GM19438 (cell line): ENCODE data around the gene MXI1.
"Not testable (repeated sequence)": the region's sequence is repeated elsewhere in the genome, so short reads cannot be mapped to it uniquely, and the experiment has no call there.

ENCODE experiments used
- ATAC-seq: cut with Tn5 transposase; IDR thresholded peaks from one replicate; pipeline ENCODE4 v1.9.1; 2021; ENCODE audit warnings: low read depth; ENCODE audit not compliant: unreplicated experiment

MXI1 gene

DNA sequence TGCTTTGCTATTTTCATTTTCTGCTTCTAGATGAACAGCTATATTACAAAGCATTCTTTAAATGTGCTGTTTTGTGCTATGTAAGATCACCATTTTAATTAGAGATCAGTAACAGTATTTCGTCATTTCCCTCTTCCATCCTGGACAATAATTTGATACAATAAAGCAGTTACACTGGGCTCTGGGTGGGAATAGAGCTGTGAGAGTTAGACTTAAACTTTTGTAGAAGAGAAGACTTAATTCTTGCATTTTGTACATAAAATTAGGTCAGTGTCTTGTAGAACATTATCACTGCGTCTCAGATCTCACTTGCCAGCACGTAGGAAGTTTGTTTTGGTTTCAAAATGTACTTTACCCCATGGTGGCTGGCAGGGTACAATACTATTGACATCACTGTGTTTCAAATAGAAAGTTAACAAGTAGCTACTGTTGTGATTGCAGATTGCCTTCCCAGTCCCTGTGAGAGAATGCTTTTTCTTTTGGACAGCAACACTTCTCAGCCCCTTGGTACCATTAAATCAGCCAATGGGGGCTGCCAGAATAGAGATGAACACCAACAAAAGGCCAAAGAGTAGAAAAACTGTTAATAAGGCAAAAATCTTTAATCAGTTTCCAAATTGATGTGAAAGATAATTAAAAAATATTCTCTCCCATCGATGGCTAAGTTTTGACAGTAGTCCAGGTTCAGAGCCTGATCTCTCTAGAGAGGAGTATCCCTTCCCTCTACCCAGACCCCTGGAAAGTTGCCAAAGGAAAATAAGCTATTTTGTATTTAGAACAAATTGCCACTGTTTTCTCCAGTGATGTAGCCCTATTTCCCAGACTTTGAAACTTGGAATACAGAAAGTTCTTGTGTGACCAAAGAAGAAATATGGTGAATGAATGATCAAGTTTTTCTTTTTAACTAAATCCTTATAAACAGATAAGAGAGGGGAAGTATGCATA, 62.2 kb downstream of the MXI1 start:
- no peak for ATAC-seq

DNA sequence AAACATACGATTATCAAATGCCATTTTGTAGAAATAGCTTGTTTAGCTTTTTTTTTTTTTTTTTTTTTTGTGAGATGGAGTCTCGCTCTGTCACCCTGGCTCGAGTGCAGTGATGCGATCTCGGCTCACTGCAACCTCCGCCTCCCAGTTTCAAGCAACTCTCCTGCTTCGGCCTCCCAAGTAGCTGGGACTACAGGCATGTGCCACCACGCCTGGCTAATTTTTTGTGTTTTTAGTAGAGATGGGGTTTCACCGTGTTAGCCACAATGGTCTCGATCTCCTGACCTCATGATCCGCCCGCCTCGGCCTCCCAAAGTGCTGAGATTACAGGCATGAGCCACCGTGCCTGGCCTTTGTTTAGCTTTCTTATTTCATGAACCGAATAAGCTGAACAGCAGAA, 65.6 kb downstream of the MXI1 start:
- ATAC-seq: not testable (repeated sequence)

DNA sequence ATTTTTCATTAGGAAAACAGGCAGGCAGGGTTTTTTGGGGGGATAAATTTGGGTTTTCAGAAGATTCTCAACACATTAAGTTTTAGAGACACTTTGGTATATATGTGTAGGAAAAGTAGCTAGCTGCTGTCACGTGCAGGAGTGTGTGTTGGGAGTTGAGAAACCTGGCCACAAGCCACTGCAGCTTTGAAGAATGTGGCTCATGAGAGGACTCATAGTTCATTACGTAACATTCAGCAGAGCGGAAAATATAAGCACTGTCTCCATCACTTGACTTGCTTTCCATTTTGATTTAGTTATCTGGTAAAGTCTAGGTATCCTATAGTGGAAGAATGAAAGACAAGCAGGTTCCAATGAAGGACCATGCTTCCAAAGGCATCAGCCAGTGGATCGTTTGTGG, 66.1 kb downstream of the MXI1 start:
- ATAC-seq: no peak

DNA sequence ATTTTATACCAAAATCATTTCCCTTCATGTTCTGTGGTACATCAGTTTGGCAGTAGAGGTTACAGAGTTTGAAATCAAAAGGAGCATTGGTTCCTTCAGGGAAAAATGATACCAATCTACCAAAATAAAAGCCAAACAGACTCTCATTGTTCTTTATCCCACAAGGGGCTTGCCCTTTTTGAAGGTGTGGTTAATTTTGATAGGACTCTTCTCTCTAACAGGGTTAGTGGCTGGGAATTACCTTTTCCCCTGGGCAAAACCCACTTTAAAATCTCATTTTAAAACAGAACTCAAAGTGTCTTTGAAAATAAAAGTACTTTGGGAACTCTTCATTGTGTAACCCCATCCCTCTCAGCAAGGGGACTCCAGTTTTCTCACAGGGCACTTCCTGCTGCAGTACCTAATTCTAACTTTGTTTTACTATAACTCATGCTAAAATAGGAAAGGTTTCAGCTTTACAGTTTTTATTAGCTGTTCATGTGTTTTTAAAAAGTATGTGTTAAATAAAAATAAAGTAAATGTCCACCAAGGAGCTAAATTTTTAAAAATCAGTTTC, 66.7 kb downstream of the MXI1 start:
- no peak for ATAC-seq

DNA sequence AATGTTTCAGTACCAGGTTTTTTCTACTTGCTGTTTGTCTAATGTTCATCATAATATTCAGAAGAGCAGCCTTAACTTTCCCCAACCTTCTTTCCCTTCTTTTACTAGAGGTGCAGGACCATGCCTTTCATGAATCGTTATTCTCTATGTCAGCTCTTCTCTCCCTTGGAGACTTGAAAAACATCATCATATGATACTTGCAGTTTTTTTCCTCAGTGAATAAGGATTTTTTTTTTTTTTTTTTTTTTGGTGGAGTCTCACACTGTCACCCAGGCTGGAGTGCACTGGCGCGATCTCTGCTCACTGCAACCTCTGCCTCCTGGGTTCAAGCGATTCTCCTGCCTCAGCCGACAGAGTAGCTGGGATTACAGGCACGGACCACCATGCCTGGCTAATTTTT, 67.2 kb downstream of the MXI1 start:
- ATAC-seq: no peak

DNA sequence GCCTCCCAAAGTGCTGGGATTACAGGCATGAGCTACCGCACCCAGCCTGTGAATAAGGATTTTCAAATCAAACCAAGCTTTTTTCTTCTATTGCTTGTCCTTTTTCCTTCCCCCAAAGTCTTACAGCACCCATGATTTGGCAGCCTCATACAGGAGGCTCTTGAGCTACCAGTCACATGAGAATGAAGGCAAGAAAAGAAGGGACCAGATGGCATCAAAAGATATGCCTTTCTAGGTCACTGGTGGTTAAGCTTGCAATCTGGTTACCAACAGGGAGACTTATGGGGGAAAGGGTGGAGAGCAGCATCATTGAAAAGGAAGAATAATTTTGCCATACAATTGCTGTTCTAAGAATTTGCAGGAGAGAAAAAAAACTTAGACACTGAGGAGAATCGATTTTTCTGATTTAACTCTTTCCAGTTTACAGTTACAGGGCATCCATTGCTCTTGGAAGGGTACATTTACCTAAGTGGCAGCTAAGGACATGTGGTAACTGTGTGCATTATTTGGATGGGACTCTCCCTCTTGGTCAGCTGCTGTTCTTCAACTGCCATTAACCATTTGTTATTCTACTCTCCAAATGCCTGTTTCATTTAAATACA, 67.8 kb downstream of the MXI1 start:
- no peak for ATAC-seq

DNA sequence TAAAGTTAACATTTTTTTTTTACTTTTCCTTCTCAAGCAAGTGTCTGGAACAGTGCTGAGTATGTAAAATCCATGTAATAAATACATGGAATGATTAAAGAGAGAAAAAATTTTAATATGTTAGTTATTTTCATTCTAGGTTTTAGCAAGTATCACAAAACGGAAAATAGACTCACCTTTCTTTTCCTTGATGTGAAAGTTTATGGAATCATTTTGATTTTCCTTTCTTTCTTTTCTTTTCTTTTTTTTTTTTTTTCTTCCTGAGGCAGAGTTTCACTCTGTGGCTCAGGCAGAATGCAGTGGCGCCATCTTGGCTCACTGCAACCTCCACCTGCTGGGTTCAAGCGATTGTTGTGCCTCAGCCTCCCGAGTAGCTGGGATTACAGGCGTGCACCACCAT, 69.2 kb downstream of the MXI1 start:
- no peak for ATAC-seq

DNA sequence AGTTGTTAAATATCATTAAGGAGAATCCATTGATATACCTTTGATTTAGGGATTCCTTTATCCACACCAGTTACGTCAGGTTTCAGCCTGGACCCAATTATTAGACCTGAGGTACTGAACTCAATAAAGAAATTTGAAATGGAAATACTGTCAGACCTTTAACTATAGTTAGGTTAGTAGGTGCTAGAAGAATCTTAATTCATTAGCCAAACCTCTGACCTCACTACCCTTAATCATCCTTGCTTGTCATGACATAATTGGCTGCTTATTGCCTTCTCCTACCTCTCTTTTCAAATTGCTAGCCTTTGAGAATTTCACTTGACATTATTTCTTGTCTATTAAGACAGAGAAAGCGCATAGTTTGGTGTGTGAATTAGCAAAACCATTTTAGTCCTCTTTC, 70.2 kb downstream of the MXI1 start:
- ATAC-seq: no peak

DNA sequence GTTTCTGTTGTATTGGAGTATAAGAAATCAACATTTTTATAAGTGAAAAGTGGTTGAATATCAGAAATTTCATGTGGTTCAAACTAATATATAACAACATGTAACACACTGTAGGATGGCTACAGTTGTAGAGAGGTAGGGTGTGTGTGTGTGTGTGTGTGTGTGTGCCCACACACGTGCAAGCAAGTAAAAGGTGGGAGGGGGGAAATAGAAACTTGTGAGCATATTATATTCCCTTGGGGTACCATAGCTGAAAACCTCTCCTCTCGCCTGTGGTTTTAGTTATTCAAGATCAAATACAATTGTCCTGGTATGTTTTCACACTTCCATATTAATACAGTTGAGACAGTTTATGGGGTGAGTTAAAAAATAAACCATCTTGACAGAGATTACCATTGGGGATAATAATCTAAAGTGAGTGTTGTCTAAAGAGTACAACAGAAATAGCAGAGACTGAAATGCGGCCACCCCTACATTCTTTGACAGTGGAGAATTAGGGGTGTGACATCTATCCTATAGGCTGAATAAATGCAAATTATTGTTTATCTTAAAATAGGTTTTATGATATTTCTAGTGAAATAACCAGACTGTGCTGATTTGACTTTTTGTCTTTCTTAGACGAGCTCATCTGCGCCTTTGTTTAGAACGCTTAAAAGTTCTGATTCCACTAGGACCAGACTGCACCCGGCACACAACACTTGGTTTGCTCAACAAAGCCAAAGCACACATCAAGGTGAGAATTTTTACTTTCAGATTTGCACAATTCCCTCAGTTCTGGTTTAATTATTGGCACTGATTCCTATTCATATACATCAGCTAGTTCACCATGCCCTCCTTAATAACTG, 71.4 kb downstream of the MXI1 start:
- no peak for ATAC-seq

DNA sequence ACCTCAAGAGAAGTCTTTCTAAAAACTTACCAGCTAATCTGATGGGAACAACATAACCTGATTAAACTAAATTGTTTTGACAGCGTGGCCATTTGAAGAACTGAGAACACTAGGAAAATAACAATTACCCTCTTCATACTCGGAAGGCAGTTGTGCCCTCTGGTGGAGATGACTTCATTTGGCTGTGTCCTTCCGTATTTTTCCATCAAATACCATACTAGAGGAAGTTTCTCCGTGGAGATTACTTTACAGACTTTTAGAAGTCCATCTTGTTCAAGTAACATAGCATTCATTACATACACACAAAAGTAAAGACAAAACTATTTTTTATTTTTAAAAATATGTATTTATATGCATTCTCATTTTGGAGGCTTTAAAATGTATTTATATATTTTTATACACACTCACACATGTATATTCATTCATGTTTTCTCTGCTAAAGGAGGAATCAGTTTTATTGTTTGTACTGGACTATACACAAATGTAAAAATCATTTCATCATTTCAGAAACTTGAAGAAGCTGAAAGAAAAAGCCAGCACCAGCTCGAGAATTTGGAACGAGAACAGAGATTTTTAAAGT, 72.1 kb downstream of the MXI1 start:
- ATAC-seq: no peak

DNA sequence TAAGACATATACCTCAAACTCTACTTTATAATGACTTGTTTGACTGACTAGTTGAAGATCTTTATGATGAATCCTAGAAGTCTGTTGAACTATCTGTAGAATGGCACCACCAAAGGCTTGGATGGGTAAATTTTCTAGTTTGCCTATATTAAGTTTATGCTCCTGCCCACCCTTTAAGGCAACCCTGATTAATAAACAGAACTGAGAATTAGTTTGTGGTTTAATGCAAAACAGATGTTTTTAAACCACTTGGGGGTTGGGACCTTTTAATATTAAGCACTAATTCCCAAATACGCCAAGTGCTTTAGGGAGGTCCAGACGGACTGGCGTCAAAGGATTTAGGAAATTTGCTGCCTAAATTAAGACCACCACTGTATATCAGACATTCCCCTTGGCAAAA, 76.9 kb downstream of the MXI1 start:
- no peak for ATAC-seq

DNA sequence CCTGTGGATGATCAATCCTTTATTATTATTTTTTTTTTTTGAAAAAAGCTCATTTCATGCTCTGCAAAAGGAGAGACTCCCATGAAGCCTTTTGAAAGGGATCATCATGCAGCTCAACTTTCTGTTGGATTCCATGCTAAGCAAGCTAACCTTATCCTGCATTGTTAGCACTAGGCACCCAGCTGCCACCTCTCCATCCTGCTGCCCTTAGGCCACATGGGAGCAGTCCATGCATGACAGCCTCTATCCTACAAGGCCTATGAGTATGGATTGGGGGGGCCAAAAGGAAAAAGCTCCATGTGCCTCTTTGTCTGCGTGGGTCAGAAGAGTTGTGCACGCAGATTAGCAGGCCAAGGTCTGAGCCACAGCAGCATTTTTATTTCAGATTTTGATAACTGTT, 78.1 kb downstream of the MXI1 start:
- no peak for ATAC-seq

DNA sequence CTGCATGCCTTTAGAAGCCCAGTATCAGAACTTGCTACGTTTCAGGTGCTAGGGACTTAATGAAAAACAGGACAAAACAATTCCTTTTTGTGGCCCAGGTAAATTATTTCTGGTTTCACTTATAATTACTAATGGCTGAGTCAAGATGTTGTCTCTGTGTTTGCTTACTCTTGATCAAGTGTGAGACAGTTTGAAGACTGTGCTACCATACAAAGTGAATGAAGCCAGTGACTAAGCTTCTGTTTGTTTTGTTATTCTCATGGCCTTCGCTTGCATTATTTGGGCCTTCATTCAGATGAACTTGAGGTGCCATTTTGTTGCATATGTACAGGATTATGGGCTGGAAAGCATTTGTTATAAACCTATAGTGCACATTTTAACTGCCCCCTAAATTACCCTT, 79.4 kb downstream of the MXI1 start:
- no peak for ATAC-seq

DNA sequence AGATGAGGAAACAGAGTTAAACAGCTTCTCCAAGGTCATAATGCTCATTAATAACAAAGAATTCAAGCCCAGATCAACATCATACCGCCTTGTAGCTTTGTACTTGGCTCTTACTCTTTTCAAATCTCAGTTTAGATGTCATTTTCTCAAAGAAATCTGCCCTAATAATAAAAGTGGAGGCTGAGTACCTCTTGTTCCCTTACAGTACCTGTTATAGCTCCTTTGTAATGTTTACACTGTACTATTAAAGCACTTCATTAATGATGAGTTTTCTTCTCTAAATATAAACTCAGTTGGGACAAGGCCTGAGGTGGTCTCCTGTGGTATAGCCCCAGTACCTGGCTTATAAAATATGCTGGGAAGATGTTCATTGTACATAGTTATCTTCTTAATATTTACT, 89.6 kb downstream of the MXI1 start:
- ATAC-seq: no peak

DNA sequence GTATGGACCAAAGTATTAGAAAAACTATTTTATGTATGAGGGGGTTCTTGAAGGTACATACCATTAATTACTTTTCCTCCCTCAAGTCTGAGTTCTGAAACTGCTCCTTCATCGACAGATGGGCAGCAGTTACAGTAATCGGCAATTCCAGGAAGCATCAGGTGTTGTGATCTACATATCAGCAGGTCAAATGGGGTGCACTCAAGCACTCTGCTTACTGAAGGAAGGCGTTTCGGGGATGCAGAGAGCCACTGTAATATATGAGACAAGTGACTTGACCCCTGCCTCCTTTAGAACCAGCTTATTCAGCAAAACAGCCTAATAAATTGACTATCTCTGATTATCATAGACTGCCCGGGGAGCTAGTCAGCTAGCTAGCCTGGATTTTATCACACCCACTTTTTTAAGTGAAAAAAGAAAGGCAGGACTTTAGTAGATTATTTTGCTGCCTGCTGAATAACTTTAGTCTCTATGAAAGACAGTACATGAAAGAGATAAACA, 93.1 kb downstream of the MXI1 start:
- no peak for ATAC-seq

DNA sequence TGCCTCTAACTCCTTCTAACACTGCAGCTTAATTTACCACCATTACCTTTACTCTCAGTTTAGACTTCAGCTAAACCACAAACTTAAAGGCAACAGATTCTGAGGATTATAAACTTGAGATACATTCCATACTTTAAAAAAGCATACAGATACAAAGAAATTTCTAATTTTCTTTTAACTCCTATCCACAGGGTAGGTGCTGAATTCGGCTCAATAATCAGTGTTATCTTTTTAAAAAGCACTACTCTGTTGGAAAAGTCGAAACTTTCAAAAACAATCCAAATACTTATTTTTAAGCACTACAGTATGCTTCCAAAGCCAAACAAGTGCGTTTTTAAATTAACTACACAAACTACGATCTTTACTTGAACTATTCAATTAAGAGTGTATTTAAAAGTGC, 96.3 kb downstream of the MXI1 start:
- no peak for ATAC-seq

DNA sequence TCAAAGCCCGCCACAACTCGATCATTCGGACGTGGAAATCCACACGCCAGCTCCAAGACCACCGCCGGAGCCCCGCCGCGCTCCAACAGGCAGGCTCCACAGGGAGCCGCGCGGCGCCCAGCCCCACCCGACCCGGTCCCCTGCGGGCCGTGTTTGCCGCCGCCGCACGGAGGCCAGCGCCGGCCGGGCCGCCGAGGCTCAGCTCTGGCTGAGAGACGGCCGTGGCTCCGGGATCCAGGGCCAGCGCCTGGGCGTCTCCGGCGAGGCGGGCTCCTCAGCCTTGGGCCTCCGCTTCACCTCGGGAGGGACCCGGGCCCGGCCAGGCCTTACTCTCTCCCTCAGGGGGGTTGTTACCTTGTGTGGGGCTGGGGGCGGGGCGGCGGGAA, 97.0 kb downstream of the MXI1 start:
- peak; percentile 47 for ATAC-seq

DNA sequence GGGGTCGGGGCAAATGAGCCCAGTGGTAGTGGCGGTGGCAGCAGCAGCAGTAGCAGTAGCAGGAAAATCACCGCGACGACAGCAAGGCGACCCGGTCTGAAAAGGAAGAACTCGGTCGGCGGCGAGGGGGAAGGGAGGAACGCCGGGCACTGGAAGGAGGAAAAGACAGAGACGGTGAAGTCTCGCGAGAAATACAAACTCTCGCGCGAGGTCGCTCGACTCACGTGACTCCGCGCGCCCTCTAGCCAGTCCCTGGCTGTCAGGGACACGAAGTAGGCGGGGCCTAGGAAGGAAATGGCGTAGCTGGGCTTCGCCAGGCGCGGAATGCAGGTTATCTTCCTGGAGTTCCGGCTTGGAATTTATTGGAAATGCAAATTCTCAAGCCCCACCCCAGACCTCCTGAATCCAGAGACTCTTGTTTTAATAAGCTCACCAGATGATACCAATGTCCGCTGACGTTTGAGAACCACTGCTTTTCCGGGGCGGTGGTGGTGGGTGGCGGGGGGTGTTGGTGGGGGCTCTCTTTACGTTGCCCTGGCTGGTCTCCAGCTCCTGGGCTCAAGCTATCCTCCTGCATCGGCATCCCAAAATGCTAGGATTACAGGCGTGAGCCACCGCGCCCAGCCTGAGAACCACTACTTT, 97.5 kb downstream of the MXI1 start, which contains the start of gene SMNDC1:
SMNDC1 (minus strand) TSS at position 141 of the 642 bp plus-strand sequence. CDS start 1,333 bp downstream, outside the sequence.
- peak; percentile 92 for ATAC-seq

DNA sequence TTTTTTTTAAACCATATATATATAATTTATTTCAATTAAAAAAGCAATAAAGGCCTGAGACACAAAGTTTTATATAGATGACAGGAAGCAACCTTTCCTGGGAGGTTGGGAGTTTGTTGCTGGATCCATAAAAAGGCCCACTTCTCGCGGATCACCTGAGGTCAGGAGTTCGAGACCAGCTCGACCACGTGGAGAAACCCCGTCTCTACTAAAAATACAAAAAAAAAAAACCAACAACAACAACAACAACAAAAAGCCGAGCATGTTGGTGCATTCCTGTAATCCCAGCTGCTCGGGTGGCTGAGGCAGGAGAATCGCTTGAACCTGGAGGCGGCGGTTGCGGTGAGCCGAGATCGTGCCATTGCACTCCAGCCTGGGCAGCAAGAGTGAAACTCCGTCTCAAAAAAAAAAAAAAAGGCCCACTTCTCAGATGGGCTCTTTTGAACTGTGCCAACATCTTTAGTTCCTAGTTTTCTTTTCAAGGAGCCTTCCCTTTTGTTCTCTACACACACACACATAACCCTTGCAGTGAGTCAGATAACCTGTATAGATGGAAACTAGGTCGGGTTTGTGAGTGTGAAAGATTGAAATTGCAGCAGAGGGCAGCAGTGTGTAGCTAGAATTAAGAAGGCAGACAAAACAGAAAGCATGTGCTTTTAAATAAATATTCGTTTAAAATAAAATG, 98.5 kb downstream of the MXI1 start:
- ATAC-seq: peak; percentile 45
